HG03066 (cell line): ENCODE measurements around the gene MAP3K15.

Experiments
- ATAC-seq: cut with Tn5 transposase; IDR thresholded peaks from one replicate; pipeline ENCODE4 v1.9.1; 2021; ENCODE audit warnings: low read depth; ENCODE audit not compliant: unreplicated experiment

MAP3K15 gene

GRCh38 chrX:19410259-19410658 is 105.0 kb downstream of the MAP3K15 start:
- ATAC-seq, result no peak

DNA sequence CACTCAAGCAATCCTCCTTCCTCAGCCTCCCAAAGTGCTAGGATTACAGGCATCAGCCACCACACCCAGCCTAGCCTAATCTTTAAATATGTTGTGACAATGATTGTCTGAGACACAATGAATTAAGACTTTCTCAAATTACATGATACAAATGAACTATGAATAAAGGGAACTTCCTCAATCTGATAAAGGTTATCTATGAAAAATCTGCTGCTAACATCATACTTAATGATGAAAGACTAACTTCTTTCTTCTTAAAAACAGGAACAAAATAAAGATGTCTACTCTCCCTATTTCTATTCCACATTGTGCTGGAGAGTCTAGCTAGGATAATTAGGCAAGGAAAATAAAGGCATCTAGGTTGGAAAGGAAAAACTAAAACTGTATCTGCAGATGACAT is 111.6 kb downstream of the MAP3K15 start:
- no peak for ATAC-seq

- ATAC-seq, result no peak
Observed at GRCh38 chrX:19392703-19393102, 122.6 kb downstream of the MAP3K15 start.

- no peak for ATAC-seq
Observed at GRCh38 chrX:19392078-19392477, 123.2 kb downstream of the MAP3K15 start.

DNA sequence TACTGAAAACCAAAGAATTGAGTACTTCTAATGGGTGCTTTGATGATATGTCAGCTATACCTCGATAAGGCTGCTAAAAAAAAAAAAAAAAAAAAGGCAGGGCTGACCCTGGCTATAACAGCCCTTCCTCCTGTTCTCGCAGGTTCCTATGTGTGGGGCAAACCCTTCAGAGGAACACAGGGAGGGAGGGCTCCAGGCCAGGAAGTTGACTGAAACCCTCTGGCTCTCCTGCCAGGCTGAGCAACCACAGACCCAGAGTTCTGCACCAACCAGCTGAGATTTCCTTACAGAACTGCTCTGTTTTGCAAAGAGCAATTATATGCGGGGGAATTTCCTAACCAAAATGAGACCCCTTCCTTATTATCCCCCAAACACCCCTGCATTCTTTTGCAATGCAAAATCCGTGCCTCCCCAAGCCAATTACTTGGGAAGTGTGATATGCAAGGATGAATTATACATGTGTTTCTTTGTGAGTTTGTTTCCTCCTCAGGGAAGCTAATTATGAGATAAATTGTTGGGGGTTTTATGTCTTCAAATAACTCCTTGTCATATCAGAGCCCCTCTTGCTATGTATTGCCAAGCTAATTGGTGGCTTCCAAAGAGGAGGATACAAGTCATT is 126.0 kb downstream of the MAP3K15 start:
- ATAC-seq, result no peak

DNA sequence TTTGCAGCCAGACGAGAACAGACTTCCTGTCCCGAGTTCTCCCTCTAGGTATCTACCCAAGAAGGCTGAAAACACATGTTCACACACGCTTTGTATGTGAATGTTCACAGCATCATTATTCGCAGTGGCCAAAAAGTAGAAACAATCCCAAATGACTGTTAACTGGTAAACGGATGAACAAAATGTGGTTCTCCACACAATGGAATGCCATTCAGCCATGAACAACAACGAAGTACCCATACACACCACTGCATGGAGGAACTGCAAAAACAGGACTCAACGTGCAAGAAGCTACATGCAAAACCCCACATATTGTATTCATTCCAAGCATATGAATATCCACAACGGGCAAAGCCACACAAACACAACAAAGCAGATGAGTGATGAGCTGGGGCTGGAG is 126.6 kb downstream of the MAP3K15 start:
- no peak for ATAC-seq

DNA sequence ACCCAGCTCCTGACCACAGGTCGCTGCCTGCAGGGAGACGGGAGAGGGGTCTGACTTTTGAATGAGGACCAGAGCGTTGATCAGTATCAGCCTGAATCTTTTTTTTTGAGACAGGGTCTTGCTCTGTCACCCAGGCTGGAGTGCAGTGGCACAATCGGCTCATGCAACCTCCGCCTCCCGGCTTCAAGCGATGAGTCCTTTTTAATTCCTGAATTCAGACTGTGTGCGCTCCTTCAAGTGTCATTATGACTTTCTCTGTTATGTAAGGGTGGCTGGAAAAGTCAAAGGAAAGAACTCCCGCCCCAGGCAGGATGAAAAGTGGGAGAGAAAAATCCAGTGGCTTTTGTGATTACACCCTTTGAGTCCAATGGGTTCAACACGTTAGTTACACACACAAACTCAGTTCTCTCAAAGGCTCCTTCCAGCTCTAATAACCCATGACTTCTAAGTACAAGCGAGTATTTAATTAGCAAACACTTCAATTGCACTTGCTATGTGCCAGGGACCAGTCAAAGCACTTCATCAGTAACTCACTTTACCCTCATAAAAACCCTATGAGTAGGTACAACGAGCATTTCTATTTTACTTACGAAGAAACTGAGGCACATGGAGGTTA is 127.1 kb downstream of the MAP3K15 start:
- ATAC-seq, result no peak

DNA sequence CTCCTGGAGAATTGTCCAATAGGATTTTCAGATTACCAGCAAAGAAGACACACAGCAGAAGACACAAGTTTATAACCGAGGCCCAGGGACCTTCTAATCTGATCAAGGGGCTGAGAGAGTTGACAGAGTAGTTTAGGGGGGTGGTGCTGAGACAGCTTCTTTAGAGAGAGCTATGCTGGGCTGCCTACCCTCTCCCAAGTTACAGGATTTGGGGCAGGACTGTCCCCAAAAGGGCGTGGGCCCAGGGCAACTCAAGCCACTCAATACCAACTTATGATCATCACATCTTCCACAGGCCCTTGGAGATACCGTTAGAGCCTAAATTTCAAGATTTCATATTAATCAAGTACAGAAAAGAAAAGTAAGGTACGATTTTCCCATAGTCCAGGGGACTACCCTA is 128.6 kb downstream of the MAP3K15 start:
- no peak for ATAC-seq

GRCh38 chrX:19382555-19383145 is 132.7 kb downstream of the MAP3K15 start:
- ATAC-seq, result no peak

- no peak for ATAC-seq
Observed at GRCh38 chrX:19381326-19381725, 134.0 kb downstream of the MAP3K15 start.

GRCh38 chrX:19377799-19378198 is 137.5 kb downstream of the MAP3K15 start:
- no peak for ATAC-seq

DNA sequence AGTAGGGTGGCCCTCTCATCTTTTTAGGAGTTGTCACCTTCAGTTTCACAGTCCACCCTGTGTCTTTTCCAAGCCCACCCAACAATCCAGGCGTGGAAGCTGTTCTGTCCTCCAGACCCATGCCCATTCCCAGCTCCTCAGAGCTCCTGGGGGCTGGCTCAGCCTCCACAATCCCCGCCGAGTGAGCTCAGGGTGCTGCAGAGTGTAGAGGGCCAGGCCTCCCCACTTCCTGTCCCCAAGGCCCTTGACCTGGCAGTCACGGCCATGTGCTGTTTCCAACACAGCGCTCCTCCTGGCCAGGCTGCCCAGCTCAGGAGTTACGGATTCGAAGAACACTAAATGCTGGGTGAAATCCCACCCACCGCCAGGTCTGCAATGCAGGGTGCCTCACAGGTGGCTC is 139.8 kb downstream of the MAP3K15 start:
- ATAC-seq, result no peak

- no peak for ATAC-seq
Observed at GRCh38 chrX:19373351-19373891, 141.9 kb downstream of the MAP3K15 start.

GRCh38 chrX:19372547-19373331 is 142.6 kb downstream of the MAP3K15 start:
- peak; percentile 36 for ATAC-seq

GRCh38 chrX:19372170-19372546 is 143.2 kb downstream of the MAP3K15 start:
- ATAC-seq, result peak; percentile 68

GRCh38 chrX:19370061-19370460 is 145.2 kb downstream of the MAP3K15 start:
- ATAC-seq, result no peak

GRCh38 chrX:19368576-19368975 is 146.7 kb downstream of the MAP3K15 start:
- no peak for ATAC-seq

- ATAC-seq, result no peak
Observed at GRCh38 chrX:19361701-19362100, 153.6 kb downstream of the MAP3K15 start.

- no peak for ATAC-seq
Observed at GRCh38 chrX:19360903-19361302, 154.4 kb downstream of the MAP3K15 start.

GRCh38 chrX:19358521-19358920 is 156.8 kb downstream of the MAP3K15 start:
- no peak for ATAC-seq

DNA sequence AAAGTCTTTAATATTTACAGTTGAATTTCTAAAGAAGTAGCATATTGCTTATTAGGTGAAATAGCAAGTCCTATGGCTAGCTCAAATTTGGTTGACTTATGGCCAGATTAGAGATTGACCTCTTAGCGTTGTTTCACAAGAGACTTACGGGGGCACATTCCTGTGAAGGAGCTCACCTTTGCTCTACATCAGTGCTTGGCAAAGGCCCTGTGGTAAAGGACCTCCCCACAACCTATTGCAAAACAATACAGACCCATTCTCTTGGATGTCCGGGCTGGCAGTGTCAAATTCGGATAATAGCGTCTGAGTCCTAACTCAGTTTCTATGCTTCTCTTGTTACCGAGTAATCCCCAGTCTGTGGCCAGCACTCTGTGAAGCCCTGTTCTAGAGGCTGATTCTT is 160.7 kb downstream of the MAP3K15 start:
- no peak for ATAC-seq
